Esophagus squamous epithelium (tissue), 5 donors: ENCODE results near the gene KCNJ9. TPM values are rescaled to one million over a fixed set of nuclear protein-coding genes. Genes with fewer than 3 reads are reported as not detected.

Experiments
- DNase-seq: peaks from one replicate; lab custom pipeline; 2025; lab: John Stamatoyannopoulos, UW
- H3K27ac ChIP-seq, 4 donors: fragments of 200-600 bp; sonication (generic); one replicate each; pipeline ENCODE4 v1.5.1; 2016 to 2019; ENCODE audit warnings: mild to moderate bottlenecking in 1 of 4
- H3K27me3 ChIP-seq, 4 donors: fragments of 200-600 bp; sonication (generic); 1 replicate in 3 of 4; 2 replicates in 1 of 4; pipeline versions ENCODE4 v1.5.1 to v1.6.0; 2017 to 2021; ENCODE audit warnings: antibody characterized with exemption in 1 of 4
- H3K36me3 ChIP-seq, 3 donors: fragments of 200-600 bp; sonication (generic); one replicate each; pipeline ENCODE4 v1.5.1; 2016 to 2019
- H3K4me1 ChIP-seq, 3 donors: fragments of 200-600 bp; sonication (generic); one replicate each; pipeline ENCODE4 v1.5.1; 2017 to 2019
- H3K4me3 ChIP-seq, 4 donors: fragments of 200-600 bp; sonication (generic); 1 replicate in 3 of 4; 2 replicates in 1 of 4; pipeline ENCODE4 v1.5.1; 2016 to 2019; ENCODE audit warnings: mild to moderate bottlenecking in 2 of 4, moderate library complexity in 1 of 4
- H3K9me3 ChIP-seq, 3 donors: fragments of 200-600 bp; sonication (generic); one replicate each; pipeline ENCODE4 v1.5.1; 2016 to 2019
- POLR2A ChIP-seq, 4 donors: fragments of 450-650 bp; IDR thresholded peaks; one replicate each; pipeline ENCODE4 v1.6.1; 2017; ENCODE audit warnings: antibody characterized with exemption in 4 of 4, mild to moderate bottlenecking in 4 of 4, moderate library complexity in 3 of 4
- WGBS, 2 donors: methylation state at CpG; one replicate each; pipeline ENCODE4 v1.1.5; 2018; 5-methylcytosine and 5-hydroxymethylcytosine counted together
- intact Hi-C: fragments of 100-400 bp; cut with DNase I; formaldehyde crosslinking; loops from one replicate; pipeline ENCODE4 v1.15.0; 2022
- total RNA-seq, 4 donors: library from RNA; depleted of rRNA; stranded (reverse); fragments of >200 nt; gene quantifications; one replicate each; pipeline ENCODE4 v1.1.0, GENCODE V29; 2016
- TF ChIP-seq, protein P1 (sequence below), 6 experiments: fragments of 450-650 bp in 4 of 6; fragments of 200-600 bp in 2 of 6; sonication (generic) in 2 of 6; IDR thresholded peaks; one replicate each; pipeline ENCODE4 v1.5.1; 2016 to 2019; ENCODE audit warnings: antibody characterized with exemption in 6 of 6, mild to moderate bottlenecking in 4 of 6, moderate library complexity in 4 of 6
- donor health status: DM: yes; HTN: yes; CAD: no.

Gene KCNJ9
- total RNA-seq = not detected

DNA sequence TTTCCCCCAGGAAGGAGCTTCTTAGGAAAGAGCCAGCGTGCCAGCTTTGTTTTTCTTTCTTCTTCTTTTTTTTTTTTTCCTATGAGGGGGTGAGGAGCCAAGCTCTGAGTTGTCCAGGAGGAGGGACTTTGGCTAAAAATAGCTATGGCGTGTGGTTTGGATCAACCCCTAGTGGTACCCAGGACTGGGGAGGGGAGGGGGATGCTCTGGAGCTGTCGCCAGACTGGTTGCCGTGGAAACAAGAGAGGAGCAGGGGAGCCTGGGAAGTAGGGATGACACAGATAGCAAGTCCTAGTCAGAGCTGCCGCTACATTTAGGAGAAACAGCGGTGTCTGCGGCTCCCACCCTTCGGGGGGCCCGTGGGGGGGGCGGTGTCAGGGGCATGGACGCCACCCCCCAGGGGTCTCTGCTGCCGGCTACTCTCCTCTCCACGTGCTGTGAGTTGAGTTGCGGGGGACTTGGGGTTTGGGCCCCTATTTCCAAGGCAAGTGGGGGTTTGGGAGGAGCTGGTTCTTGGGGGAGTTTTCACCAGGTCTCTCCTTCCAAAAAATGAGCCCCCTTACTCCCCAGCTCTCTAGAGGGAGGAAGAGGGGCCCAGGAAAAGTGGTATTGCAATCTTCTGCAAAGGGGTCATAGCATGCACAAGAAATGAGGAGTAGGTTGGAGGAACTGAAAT, at the start of gene KCNJ9:
Gene KCNJ9 (plus strand): TSS at position 278 of the 676 bp plus-strand sequence. CDS start 2,493 bp downstream, outside the sequence.
- WGBS, 2 donors = 15 to 34% methylated on average over 8 to 10 of the region's 14 CpGs
- H3K36me3 ChIP-seq = no peaks in the 10 kb centered on the region
- intact Hi-C loops = loop anchor here (5.0 to 10.0 kb wide), 2 partner anchors 34 to 147 kb away; no protein-coding TSS in a partner anchor
- no peak for DNase-seq
- peaks cover 4 to 73% (median 7%) of the 10 kb centered on the region in 4 donors for H3K27me3 ChIP-seq
- H3K9me3 ChIP-seq = no peaks in the 10 kb centered on the region
- peaks cover 0 to 11% (median 9%) of the 10 kb centered on the region in 3 donors for H3K4me1 ChIP-seq
- H3K4me3 ChIP-seq = no peak within 1 kb of the TSS
- H3K27ac ChIP-seq = no peak within 1 kb of the TSS
- TF ChIP-seq, protein P1, sequence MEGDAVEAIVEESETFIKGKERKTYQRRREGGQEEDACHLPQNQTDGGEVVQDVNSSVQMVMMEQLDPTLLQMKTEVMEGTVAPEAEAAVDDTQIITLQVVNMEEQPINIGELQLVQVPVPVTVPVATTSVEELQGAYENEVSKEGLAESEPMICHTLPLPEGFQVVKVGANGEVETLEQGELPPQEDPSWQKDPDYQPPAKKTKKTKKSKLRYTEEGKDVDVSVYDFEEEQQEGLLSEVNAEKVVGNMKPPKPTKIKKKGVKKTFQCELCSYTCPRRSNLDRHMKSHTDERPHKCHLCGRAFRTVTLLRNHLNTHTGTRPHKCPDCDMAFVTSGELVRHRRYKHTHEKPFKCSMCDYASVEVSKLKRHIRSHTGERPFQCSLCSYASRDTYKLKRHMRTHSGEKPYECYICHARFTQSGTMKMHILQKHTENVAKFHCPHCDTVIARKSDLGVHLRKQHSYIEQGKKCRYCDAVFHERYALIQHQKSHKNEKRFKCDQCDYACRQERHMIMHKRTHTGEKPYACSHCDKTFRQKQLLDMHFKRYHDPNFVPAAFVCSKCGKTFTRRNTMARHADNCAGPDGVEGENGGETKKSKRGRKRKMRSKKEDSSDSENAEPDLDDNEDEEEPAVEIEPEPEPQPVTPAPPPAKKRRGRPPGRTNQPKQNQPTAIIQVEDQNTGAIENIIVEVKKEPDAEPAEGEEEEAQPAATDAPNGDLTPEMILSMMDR (IDR thresholded peaks at IDR 0.05) = no peak
- TF ChIP-seq POLR2A (IDR thresholded peaks at IDR 0.05) = no peak

DNA sequence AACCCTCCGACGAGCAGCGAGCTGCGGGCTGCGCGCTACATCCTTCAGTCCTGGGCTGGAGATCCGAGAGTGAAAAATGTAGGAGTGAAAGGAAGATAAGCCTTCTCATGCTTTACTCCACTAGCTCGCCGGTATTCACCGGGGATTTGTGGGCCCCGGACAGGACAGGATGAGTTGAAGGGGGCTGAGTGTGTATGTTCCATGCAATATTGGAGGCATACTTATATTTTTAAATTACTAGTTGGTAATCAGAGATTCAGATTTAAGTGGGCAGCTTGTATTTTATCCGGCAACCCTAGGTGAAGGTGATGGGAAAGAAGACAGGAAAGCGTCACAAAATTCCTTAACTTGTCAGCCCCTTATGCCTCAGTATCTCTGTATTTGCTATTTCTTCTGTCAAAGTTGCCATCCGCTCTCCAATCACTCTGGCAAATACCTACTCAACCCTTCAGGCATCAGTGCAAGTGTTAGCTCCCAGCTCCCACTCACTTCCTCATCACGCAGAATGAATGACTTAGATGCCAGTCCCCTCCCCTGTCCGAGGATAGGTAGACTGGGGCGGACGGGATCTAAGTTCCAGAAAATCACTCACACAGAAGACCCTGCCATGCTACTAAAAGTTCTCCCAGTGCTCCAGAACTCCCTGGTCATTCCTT, 49.0 kb upstream of the KCNJ9 start:
- peak overlapping the region; percentile 55 to 92 (median 76) for H3K4me3 ChIP-seq
- WGBS, 2 donors = 1 to 2% methylated on average over 12 to 15 of the region's 18 CpGs
- DNase-seq = no peak
- H3K27ac ChIP-seq = peak overlapping the region; percentile 71 to 84 (median 80)
- H3K36me3 ChIP-seq = no peaks in the 10 kb centered on the region
- no peak for TF ChIP-seq POLR2A (IDR thresholded peaks at IDR 0.05)
- TF ChIP-seq, protein P1 (IDR thresholded peaks at IDR 0.05) = no peak
- no peaks in the 10 kb centered on the region for H3K9me3 ChIP-seq
- peaks cover 5 to 39% (median 19%) of the 10 kb centered on the region in 3 donors for H3K4me1 ChIP-seq
- intact Hi-C loops = no loop called here
- no peaks in the 10 kb centered on the region for H3K27me3 ChIP-seq

DNA sequence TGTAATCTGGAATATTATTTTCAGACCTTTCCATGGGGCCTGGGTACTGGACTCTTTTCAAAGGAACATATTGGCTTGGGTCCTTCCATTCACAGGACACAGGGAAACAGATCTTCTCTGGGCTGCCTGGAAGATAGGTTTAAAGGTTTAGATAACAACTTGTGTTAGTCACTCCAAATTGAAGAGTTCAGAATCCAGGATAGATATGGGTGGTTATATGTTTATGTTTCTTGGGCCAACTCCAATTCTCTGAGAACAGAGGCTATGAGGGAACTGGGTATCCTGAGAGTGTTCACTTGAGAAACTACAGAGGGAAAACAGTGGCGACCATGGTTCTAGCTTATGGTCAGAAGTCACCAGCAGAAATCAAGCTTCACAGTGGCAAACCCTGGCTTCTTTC, 40.9 kb upstream of the KCNJ9 start:
- Histone ChIP-seq H3K27me3 (peaks cover 0 to 4% (median 0%) of the 10 kb centered on the region in 4 donors), H3K9me3 (no peaks in the 10 kb centered on the region), H3K36me3 (no peaks in the 10 kb centered on the region), H3K4me3 (no peak overlapping the region), H3K27ac (no peak overlapping the region), H3K4me1 (no peaks in the 10 kb centered on the region)
- TF ChIP-seq, protein P1 (IDR thresholded peaks at IDR 0.05) = no peak
- no peak for TF ChIP-seq POLR2A (IDR thresholded peaks at IDR 0.05)
- no peak for DNase-seq
- intact Hi-C loops = no loop called here
- WGBS, 2 donors = 88% methylated on average over 1 of the region's 1 CpG; no CpG with 5 or more reads in 1 of the 2 donors

DNA sequence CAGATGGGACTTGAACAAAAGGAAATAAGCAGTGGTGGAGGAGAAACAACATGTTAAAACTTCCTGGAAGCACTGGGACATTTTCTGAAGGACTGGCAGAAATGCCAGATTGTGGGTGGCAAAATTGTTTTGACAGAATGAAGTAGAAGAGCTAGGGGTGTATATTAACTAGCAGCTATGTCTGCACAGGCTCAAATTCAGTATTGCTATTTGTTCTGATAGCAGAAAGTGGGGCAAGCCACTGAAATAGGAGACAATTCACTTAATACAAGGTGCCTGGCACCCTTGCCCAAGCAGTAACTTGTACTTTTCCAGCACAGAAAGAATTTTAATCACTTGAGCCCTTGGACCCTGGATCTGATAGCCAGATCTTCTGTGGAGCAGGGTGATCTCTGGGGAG, 37.8 kb upstream of the KCNJ9 start:
- no peak overlapping the region for H3K27ac ChIP-seq
- H3K36me3 ChIP-seq = no peaks in the 10 kb centered on the region
- no peak for TF ChIP-seq POLR2A (IDR thresholded peaks at IDR 0.05)
- TF ChIP-seq, protein P1 (IDR thresholded peaks at IDR 0.05) = no peak
- no peak for DNase-seq
- no peaks in the 10 kb centered on the region for H3K9me3 ChIP-seq
- H3K4me1 ChIP-seq = peaks cover 8 to 14% (median 8%) of the 10 kb centered on the region in 3 donors
- intact Hi-C loops = no loop called here
- no peak overlapping the region for H3K4me3 ChIP-seq
- peaks cover 0 to 12% (median 0%) of the 10 kb centered on the region in 4 donors for H3K27me3 ChIP-seq

DNA sequence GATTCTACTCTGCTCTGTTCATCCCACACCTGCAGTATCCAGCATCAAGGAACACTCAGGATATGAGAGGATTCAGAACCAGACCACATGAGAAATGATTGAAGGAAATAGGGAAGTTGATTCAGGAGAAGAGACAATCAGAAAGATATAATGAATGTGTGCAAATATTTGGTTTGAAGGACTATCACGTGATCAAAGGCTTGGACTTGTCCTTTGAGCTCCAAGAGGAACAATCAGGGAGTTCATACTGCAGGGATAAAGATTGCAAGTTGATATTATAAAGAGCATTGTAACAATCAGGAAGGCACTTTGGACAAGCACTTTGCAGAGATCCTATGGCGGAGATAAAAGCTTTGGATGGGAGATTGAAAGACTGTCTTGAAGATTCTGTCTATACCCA, 35.7 kb upstream of the KCNJ9 start:
- Histone ChIP-seq H3K4me1 (peaks cover 8 to 14% (median 8%) of the 10 kb centered on the region in 3 donors), H3K36me3 (no peaks in the 10 kb centered on the region), H3K4me3 (no peak overlapping the region), H3K27me3 (peaks cover 0 to 12% (median 0%) of the 10 kb centered on the region in 4 donors), H3K27ac (no peak overlapping the region), H3K9me3 (no peaks in the 10 kb centered on the region)
- intact Hi-C loops = loop anchor here (5.0 kb wide), 1 partner anchor 37 kb away; the partner anchor contains the start of gene KCNJ9
- 48 to 53% methylated on average over 2 of the region's 2 CpGs for WGBS, 2 donors
- DNase-seq = no peak
- TF ChIP-seq, protein P1 (IDR thresholded peaks at IDR 0.05) = no peak
- no peak for TF ChIP-seq POLR2A (IDR thresholded peaks at IDR 0.05)
